Trophoblast cell (in vitro differentiated cells and primary cell): ENCODE data around the gene GJD3.

Experiments
- DNase-seq, 2 donors: peaks; one replicate each; pipeline ENCODE4 v3.0.0-alpha.2; 2016
- H2AFZ ChIP-seq: 2 replicates; pipeline ENCODE4 v1.6.1; 2013; ENCODE audit warnings: low read length, moderate library complexity, mild to moderate bottlenecking; ENCODE audit not compliant: insufficient read depth, poor library complexity
- H2AK5ac ChIP-seq: 2 replicates; pipeline ENCODE4 v1.6.1; 2013; ENCODE audit warnings: mild to moderate bottlenecking, low read length
- H2BK120ac ChIP-seq: 2 replicates; pipeline ENCODE4 v1.6.1; 2013; ENCODE audit warnings: low read length, mild to moderate bottlenecking, moderate library complexity; ENCODE audit not compliant: insufficient read depth, poor library complexity
- H2BK12ac ChIP-seq: 2 replicates; pipeline ENCODE4 v1.6.1; 2013; ENCODE audit warnings: mild to moderate bottlenecking, low read length, moderate library complexity
- H2BK5ac ChIP-seq: 2 replicates; pipeline ENCODE4 v1.6.1; 2013; ENCODE audit warnings: low read length, low read depth, moderate library complexity, mild to moderate bottlenecking; ENCODE audit not compliant: poor library complexity
- H3K14ac ChIP-seq: 2 replicates; pipeline ENCODE4 v1.6.1; 2013; ENCODE audit warnings: mild to moderate bottlenecking, low read length
- H3K18ac ChIP-seq: 2 replicates; pipeline ENCODE4 v1.6.1; 2013; ENCODE audit warnings: mild to moderate bottlenecking, low read length
- H3K23ac ChIP-seq: 2 replicates; pipeline ENCODE4 v1.6.1; 2013; ENCODE audit warnings: low read length
- H3K27ac ChIP-seq: 2 replicates; pipeline ENCODE4 v1.5.1; 2013; ENCODE audit warnings: low read depth, mild to moderate bottlenecking, inconsistent platforms, low read length, moderate library complexity
- H3K27me3 ChIP-seq: 2 replicates; pipeline ENCODE4 v1.6.1; 2013; ENCODE audit warnings: inconsistent platforms, mild to moderate bottlenecking, low read length, moderate library complexity; ENCODE audit not compliant: insufficient read depth
- H3K36me3 ChIP-seq, 2 experiments: 1 replicate in 1 of 2; 2 replicates in 1 of 2; pipeline ENCODE4 v1.6.1; 2013; ENCODE audit warnings: low read length in 2 of 2, mild to moderate bottlenecking in 2 of 2, moderate library complexity in 1 of 2; ENCODE audit not compliant: insufficient read depth in 2 of 2, control insufficient read depth in 1 of 2
- H3K4ac ChIP-seq: 2 replicates; pipeline ENCODE4 v1.6.1; 2013; ENCODE audit warnings: low read depth, mild to moderate bottlenecking, low read length, moderate library complexity
- H3K4me1 ChIP-seq, 2 experiments: 1 replicate in 1 of 2; 2 replicates in 1 of 2; pipeline ENCODE4 v1.6.1; 2013; ENCODE audit warnings: low read length in 2 of 2, mild to moderate bottlenecking in 2 of 2, moderate library complexity in 1 of 2; ENCODE audit not compliant: insufficient read depth in 2 of 2, control insufficient read depth in 1 of 2
- H3K4me2 ChIP-seq: 2 replicates; pipeline ENCODE4 v1.6.1; 2013; ENCODE audit warnings: inconsistent platforms, mild to moderate bottlenecking, low read length, moderate library complexity
- H3K4me3 ChIP-seq: 2 replicates; pipeline ENCODE4 v1.5.1; 2013; ENCODE audit warnings: mild to moderate bottlenecking, low read depth, low read length, inconsistent platforms
- H3K79me1 ChIP-seq: one replicate; pipeline ENCODE4 v1.6.1; 2013; ENCODE audit warnings: low read length
- H3K79me2 ChIP-seq: 2 replicates; pipeline ENCODE4 v1.6.1; 2013; ENCODE audit warnings: low read length, mild to moderate bottlenecking; ENCODE audit not compliant: control insufficient read depth, insufficient read depth, poor library complexity
- H3K9ac ChIP-seq: 2 replicates; pipeline ENCODE4 v1.6.1; 2013; ENCODE audit warnings: mild to moderate bottlenecking, low read length
- H3K9me3 ChIP-seq: 2 replicates; pipeline ENCODE4 v1.6.1; 2013; ENCODE audit warnings: low read depth, mild to moderate bottlenecking, control low read depth, inconsistent platforms, low read length; ENCODE audit not compliant: insufficient read depth
- H4K12ac ChIP-seq: 2 replicates; pipeline ENCODE4 v1.6.1; 2013; ENCODE audit warnings: low read depth, mild to moderate bottlenecking, low read length, moderate library complexity
- H4K8ac ChIP-seq: 2 replicates; pipeline ENCODE4 v1.6.1; 2013; ENCODE audit warnings: low read depth, mild to moderate bottlenecking, low read length, moderate library complexity
- H4K91ac ChIP-seq: one replicate; pipeline ENCODE4 v1.6.1; 2013; ENCODE audit warnings: low read depth, mild to moderate bottlenecking, low read length, moderate library complexity
- WGBS: extraction: QIAGEN DNeasy Blood & Tissue Kit; methylation state at CpG from one replicate; pipeline ENCODE4 v1.1.7; 2013; ENCODE audit warnings: missing lambda C conversion rate; ENCODE audit not compliant: insufficient read length, insufficient coverage; ENCODE audit errors: extremely low coverage; 5-methylcytosine and 5-hydroxymethylcytosine counted together

The GJD3 gene

DNA sequence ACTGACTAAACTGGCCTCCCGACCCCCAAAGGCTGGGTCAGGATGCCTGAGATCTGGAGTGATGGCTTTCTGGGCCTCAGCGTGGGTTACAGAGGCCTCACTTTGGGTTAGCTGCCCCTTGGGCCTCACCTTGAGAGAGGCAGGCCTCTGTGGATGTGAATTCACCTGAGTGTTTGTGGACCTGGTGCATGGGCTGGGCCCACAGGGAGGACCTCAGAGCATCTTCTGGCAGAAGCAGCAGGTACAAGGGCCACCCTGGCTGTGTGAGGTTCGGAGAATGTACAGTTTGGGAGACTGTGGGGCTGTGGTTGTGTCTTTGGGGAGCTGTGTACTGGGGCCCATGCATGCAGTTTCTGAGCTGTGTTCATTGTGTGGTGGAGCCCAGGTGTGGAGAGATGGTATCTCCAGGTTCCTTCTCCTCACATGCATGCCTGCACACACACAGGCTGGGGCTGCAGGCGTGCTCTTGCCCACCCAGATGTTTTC, 37.2 kb downstream of the GJD3 start:
- Histone ChIP-seq H3K4me3 (no peak overlapping the region), H2BK12ac (no peak overlapping the region), H2AFZ (no peak overlapping the region), H4K8ac (no peak overlapping the region), H2BK5ac (no peak overlapping the region), H3K36me3 (peaks cover 6 to 13% of the 10 kb centered on the region in 2 experiments), H3K79me1 (no peaks in the 10 kb centered on the region), H3K4me1 (peaks cover 8 to 14% of the 10 kb centered on the region in 2 experiments), H4K91ac (no peak overlapping the region), H3K9me3 (no peaks in the 10 kb centered on the region), H3K27ac (no peak overlapping the region), H3K79me2 (no peaks in the 10 kb centered on the region), H3K4ac (no peak overlapping the region), H2BK120ac (no peak overlapping the region), H3K27me3 (no peaks in the 10 kb centered on the region), H4K12ac (no peak overlapping the region), H3K9ac (no peak overlapping the region), H3K23ac (no peak overlapping the region), H3K18ac (no peak overlapping the region), H3K14ac (no peak overlapping the region), H3K4me2 (no peak overlapping the region), H2AK5ac (no peak overlapping the region)
- no peak for DNase-seq
- WGBS, result no CpG with 5 or more reads among the region's 4 CpGs

DNA sequence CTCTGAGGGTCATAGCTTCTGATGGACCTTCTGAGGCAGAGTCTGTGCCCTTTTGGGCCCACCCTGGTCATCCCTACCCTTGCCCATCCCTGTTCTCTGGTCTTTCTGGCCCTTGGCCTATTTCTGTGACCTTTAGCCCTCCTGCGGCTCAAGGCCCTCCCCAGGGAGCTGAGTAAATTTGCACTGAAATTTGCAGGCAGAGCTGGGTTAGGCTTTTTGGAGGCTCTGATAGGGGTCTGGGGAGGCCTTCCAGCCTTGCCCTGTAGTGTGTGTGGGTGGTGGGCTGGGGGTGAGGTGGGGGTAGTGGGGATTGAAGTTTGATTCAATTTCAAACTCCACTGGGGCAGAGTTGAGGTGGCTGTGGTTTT, 37.7 kb downstream of the GJD3 start:
- Histone ChIP-seq H2BK5ac (no peak overlapping the region), H3K79me2 (no peaks in the 10 kb centered on the region), H3K4ac (no peak overlapping the region), H3K9me3 (no peaks in the 10 kb centered on the region), H3K23ac (no peak overlapping the region), H4K91ac (no peak overlapping the region), H3K4me3 (no peak overlapping the region), H3K18ac (no peak overlapping the region), H3K79me1 (no peaks in the 10 kb centered on the region), H3K9ac (no peak overlapping the region), H3K4me2 (no peak overlapping the region), H3K36me3 (peaks cover 5 to 11% of the 10 kb centered on the region in 2 experiments), H3K27ac (no peak overlapping the region), H2AFZ (no peak overlapping the region), H4K12ac (no peak overlapping the region), H3K27me3 (no peaks in the 10 kb centered on the region), H4K8ac (no peak overlapping the region), H2BK12ac (no peak overlapping the region), H3K4me1 (peaks cover 9 to 18% of the 10 kb centered on the region in 2 experiments), H2BK120ac (no peak overlapping the region), H2AK5ac (no peak overlapping the region), H3K14ac (no peak overlapping the region)
- WGBS, result no CpG with 5 or more reads among the region's 1 CpG
- no peak for DNase-seq

DNA sequence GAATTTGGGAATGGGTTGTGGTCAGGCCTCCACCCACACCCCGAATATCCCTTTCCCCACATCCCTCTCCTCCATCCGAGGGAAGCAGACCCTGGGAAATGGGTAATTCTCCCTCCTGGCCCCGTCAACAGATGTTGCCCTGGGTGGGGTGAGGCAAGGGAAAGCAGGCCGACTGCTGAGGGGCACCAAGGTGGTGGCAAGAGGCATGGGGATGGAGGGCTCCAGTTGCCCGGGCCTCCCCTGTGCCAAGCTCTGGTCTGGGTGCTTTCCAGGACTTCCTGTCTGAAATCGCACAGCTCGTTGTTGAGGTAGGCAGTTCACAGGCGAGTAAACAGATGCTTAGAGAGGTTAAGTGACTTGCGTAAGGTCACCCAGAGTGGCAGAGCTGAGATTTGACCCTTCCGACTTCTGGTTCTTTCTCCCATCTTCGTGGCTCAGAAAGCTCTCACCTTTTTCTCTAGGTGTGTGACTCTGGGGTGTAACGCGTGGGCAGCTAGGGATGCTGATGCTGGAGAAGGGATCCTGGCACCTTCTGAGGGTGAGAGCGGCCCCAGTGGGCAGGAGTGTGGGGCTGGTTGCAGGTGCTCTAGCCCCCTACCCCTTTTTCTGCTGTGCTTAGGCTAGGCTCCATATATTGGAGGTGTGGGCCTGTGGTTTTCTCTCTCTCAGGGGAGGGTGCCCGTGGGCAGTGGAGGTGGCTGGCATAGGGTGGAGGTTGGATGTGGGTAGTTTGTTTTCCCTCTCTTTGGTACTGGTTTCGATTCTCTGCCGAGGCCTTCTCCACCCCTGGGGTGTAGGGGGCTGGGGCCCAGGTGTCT, 38.3 kb downstream of the GJD3 start:
- H2AK5ac ChIP-seq, result no peak overlapping the region
- H3K4ac ChIP-seq, result no peak overlapping the region
- no peak overlapping the region for H3K27ac ChIP-seq
- no peak overlapping the region for H2BK5ac ChIP-seq
- no peaks in the 10 kb centered on the region for H3K79me1 ChIP-seq
- DNase-seq, result no peak
- no peak overlapping the region for H4K91ac ChIP-seq
- H3K23ac ChIP-seq, result no peak overlapping the region
- H3K36me3 ChIP-seq, result peaks cover 3 to 6% of the 10 kb centered on the region in 2 experiments
- H2BK12ac ChIP-seq, result no peak overlapping the region
- H3K4me3 ChIP-seq, result no peak overlapping the region
- H3K18ac ChIP-seq, result no peak overlapping the region
- H2AFZ ChIP-seq, result no peak overlapping the region
- no peak overlapping the region for H4K8ac ChIP-seq
- WGBS, result no CpG with 5 or more reads among the region's 17 CpGs
- H3K9ac ChIP-seq, result no peak overlapping the region
- H3K9me3 ChIP-seq, result no peaks in the 10 kb centered on the region
- H2BK120ac ChIP-seq, result no peak overlapping the region
- no peaks in the 10 kb centered on the region for H3K27me3 ChIP-seq
- no peak overlapping the region for H4K12ac ChIP-seq
- no peak overlapping the region for H3K4me2 ChIP-seq
- peaks cover 9 to 14% of the 10 kb centered on the region in 2 experiments for H3K4me1 ChIP-seq
- H3K79me2 ChIP-seq, result no peaks in the 10 kb centered on the region
- H3K14ac ChIP-seq, result no peak overlapping the region

DNA sequence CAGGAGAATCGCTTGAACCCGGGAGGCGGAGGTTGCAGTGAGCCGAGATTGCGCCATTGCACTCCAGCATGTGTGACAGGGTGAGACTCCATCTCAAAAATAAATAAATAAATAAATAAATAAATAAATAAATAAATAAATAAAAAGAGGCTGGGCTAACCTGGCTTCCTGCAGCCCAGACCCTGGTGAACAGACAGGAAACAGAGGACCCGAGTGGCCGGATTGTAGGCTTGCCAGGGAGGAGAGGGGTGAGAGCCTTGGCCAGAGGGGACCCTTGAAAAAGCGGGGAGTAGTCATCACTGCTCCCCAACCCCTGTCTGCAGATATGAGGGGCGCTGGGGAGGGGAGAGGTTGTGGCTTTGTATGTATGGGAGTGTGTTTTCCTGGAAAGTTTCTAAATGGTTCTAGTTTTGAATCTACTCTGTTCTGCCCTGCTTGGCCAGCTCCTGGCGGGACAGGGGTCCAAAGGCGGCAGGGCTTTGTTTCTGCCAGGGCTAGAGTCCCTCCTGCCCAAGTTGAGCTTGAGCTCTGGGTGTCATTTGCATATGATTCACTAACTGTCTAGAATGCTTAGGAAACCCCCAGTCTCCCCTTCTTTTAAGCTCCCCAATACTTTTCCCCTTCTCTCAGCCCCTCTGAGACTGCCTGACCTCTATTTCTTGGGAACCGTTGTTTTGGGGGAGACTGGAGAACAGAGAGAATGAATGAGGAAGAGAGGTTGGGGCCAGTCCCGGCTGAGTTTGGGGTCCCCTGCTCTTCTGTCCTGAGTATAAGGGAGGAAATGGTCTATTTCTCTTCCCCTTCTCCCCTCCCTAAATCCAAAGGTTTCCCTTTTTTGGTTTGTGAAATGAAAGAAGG, 39.2 kb downstream of the GJD3 start:
- no peak overlapping the region for H3K18ac ChIP-seq
- no CpG with 5 or more reads among the region's 13 CpGs for WGBS

More for the DNA sequence above, 39.2 kb downstream of the GJD3 start:
- no peak overlapping the region for H3K9ac ChIP-seq
- no peak for DNase-seq
- no peaks in the 10 kb centered on the region for H3K27me3 ChIP-seq
- H2BK12ac ChIP-seq, result no peak overlapping the region
- H3K36me3 ChIP-seq, result no peaks in the 10 kb centered on the region
- no peaks in the 10 kb centered on the region for H3K79me2 ChIP-seq
- H3K23ac ChIP-seq, result no peak overlapping the region
- H3K27ac ChIP-seq, result no peak overlapping the region
- no peak overlapping the region for H2BK120ac ChIP-seq
- H3K4me2 ChIP-seq, result no peak overlapping the region
- H3K79me1 ChIP-seq, result no peaks in the 10 kb centered on the region
- H2AFZ ChIP-seq, result no peak overlapping the region
- H3K14ac ChIP-seq, result no peak overlapping the region
- H3K4ac ChIP-seq, result no peak overlapping the region
- H4K12ac ChIP-seq, result no peak overlapping the region
- H3K4me1 ChIP-seq, result peaks cover 9 to 14% of the 10 kb centered on the region in 2 experiments
- no peaks in the 10 kb centered on the region for H3K9me3 ChIP-seq
- H2BK5ac ChIP-seq, result no peak overlapping the region
- no peak overlapping the region for H4K8ac ChIP-seq
- H4K91ac ChIP-seq, result no peak overlapping the region
- H3K4me3 ChIP-seq, result no peak overlapping the region
- no peak overlapping the region for H2AK5ac ChIP-seq
